HG02970 (cell line): ENCODE data around the gene SEC61A1.
A peak's percentile ranks its signal among the peaks of the same experiment; 100 is the strongest.

ENCODE experiments used
- ATAC-seq: cut with Tn5 transposase; IDR thresholded peaks from one replicate; pipeline ENCODE4 v1.9.1; 2021; ENCODE audit warnings: mild to moderate bottlenecking, moderate library complexity, moderate number of reproducible peaks; ENCODE audit not compliant: unreplicated experiment, low FRiP score

SEC61A1 gene

GRCh38 chr3:128076483-128077201, 24.4 kb downstream of the SEC61A1 start:
- ATAC-seq, result no peak

DNA sequence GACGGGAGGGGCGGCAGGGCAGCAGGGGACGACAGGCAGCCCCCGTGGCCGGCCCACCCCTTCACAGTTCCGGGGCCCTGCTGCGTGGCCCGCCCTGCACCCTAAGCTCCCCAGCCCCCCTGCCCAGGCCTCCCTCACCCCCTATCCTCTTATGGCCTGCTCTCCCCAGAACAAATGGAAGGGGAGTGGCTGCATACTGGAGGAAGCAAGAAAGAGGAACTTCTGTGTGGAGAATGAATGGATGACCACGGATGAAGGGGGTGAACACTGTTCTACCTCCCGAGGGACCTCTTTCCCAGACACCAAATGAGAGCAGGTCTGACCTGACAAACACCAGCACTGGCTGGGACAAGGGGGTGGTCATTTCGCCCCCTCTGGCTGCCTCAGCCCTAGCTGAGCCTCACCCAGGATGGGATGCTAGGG, 25.0 kb downstream of the SEC61A1 start:
- no peak for ATAC-seq

- no peak for ATAC-seq
Measured at GRCh38 chr3:128077665-128078064, 25.4 kb downstream of the SEC61A1 start.

GRCh38 chr3:128078322-128078721, 26.1 kb downstream of the SEC61A1 start:
- no peak for ATAC-seq

- ATAC-seq, result no peak
Measured at GRCh38 chr3:128078875-128079274, 26.6 kb downstream of the SEC61A1 start.

- ATAC-seq, result no peak
Measured at GRCh38 chr3:128079823-128080222, 27.6 kb downstream of the SEC61A1 start.

GRCh38 chr3:128080323-128081080, 28.3 kb downstream of the SEC61A1 start:
- ATAC-seq, result no peak

DNA sequence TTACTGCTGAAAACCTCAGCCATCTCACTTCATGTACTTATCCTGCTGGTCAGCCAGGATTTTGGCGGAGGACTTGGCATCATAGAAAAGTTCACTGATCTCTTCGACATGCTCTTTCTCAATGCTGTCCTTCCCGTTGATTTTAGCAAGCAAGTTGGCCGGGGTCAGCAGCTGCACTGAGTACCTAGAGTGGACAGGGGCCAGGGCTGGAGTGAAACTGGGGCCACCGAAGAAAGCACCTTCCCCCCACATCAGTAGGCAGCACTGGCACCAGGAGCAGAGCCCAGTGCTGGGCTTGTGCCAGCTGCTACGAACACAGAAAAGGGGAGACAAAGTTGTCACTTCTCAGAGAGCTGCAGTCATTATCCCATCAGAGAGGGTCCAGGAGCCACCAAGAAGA, 29.0 kb downstream of the SEC61A1 start:
- no peak for ATAC-seq

DNA sequence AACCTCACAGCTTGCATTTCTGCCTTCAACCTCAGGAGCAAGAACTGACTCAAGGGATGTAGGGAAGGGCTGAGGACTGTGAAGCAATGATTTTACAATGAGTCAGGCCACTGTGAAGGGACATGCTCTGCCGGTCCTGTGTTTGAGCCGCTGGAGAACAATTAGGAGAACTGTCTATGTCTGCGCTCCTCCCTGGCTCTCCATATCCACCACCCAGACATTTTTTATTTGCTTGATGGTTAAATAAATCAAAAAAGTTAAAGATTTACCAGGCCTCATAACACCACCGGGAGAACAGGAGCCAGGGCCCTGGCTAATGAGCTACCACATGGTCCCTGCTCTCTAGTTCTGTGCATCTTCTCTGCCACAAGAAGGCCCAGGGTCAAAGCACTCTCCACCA, 29.6 kb downstream of the SEC61A1 start:
- no peak for ATAC-seq

GRCh38 chr3:128082546-128082945, 30.3 kb downstream of the SEC61A1 start:
- ATAC-seq, result no peak

GRCh38 chr3:128083396-128083795, 31.2 kb downstream of the SEC61A1 start:
- no peak for ATAC-seq

GRCh38 chr3:128083980-128084674, 31.9 kb downstream of the SEC61A1 start:
- ATAC-seq, result no peak

DNA sequence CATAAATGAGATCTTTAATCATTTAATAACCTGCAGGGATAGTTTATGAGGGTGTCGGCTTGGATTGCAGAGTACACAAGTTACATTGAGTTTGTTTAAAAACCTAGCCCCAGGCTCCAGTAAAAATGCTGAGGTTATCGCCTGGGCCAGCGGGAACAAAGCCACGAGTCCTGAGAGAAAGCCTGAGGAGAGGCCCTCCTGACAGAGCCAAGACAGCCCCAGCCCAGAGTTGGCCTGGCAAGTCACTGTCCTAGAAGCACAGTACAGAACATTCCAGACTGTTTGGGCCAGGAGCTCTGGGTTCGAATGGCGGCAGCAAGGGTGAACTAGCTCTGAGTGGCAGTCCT, 32.4 kb downstream of the SEC61A1 start:
- no peak for ATAC-seq

DNA sequence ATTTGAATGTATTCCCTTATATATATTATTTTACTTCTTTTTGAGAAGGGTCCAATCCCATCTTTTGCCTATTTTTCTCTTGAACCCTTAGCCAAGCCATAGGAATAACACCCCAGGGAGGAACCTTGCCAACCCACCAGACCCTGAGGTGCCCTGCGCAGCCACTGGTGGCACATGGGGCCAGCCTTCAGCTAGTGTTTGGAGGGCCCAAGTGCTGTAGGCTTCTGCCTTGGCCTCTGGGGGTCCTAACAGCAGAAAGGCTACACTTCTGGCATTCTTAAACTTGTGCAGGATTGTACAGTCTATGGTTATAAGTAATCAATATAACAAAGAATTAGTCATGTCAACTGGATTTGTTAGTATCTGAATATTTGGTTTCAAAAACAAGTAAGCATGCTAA, 36.9 kb downstream of the SEC61A1 start:
- ATAC-seq, result no peak

- ATAC-seq, result no peak
Measured at GRCh38 chr3:128091586-128091985, 39.3 kb downstream of the SEC61A1 start.

DNA sequence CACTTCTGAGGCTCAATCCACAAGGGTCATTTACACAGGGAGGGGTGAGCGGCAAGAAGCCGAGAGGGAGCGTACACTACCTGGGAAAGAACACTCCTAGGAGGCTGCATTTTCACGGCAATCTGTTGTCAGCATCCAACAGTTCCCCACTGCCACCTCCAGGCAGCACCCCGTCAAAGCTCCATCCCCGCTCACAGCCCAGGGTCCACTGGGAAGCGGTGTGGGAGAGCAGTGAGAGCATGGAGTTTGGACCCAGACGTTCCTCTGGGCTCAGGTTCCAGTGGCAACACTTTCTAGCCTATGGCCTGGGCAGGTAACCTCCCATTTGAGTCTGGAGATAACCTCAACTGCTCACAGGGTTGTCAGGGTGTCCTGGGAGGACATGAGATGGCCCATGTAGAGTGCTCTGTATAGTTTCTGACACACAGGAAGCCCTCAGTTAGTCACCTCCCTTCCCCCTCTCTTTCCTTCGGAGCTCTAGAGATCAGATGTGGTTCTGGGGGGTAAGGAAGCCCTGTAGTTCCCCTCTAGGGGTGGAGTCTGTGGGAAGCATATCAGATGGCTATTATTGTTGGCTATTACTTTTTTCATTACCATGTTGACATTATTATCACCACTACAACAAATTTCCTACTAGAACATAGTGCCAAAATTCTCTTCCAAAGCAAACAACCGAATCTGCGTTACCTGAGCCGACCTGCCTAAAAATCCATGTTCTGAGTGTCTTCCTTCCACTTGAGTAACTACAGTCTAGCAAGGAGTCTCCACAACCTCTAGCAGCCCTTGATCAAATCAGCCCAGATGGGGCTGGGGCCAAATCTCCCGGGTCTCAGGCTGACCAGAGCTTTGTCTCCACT, 42.3 kb downstream of the SEC61A1 start:
- no peak for ATAC-seq

DNA sequence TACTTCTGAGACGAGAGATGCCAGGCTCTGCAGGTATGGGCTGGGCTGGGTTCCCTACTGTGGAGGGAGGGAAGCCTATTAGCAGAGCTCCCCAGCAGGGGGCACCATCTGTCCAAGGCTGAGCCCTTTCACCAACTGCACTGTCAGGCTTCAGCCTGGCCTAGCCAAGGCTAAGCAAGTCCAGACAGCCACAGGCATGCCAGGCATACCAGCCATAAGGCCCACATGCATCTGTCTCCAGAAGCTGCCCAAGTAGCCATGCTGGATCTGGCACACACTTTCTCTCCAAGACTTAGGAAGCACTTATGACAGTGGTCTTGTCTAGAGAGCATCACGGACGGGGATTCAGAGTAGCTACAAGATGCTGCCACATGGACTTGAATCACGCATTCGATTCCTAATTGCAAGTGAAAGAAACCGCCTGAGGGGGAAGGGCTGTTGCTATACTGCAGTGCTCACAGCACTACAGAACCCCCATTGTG, 43.0 kb downstream of the SEC61A1 start:
- ATAC-seq, result peak; percentile 72

GRCh38 chr3:128098234-128098633, 46.0 kb downstream of the SEC61A1 start:
- no peak for ATAC-seq

DNA sequence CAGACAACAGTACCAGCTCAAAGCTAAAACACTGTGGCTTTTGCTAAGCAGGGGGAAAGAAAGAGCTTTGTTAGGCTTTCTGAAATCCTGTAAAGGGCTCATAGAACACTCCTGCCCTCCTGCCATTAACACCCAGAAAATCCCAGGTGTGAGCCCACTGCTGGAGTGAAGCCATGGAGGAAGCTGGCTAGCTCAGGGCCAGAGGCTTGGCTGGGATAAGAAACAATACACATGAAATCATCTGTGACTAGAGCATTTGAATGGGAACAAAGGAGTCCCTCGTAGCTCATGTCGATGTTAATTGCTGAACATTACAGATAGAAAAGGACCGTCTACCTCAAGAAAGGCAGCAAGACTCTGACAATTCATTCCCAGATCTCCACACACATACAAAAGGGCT, 47.9 kb downstream of the SEC61A1 start:
- no peak for ATAC-seq

- no peak for ATAC-seq
Measured at GRCh38 chr3:128100638-128101037, 48.4 kb downstream of the SEC61A1 start.
